ENCODE data around the gene GCG. TPM values are rescaled to one million over a fixed set of nuclear protein-coding genes. Genes with fewer than 3 reads are reported as not detected.

Gene GCG
- total RNA-seq, 1 donor from 2014 or later, result not detected

- no peak overlapping the region for H3K4me3 Mint-ChIP-seq
- no peak for TF ChIP-seq CTCF (IDR thresholded peaks at IDR 0.05)
- intact Hi-C loops (cut with micrococcal nuclease), result no loop called here
- H3K9me3 Mint-ChIP-seq, result no peaks in the 10 kb centered on the region
- ChIA-PET CTCF (no interaction called here), POLR2A (no interaction called here)
- peaks cover 24% of the 10 kb centered on the region for H3K27me3 Mint-ChIP-seq
- H3K36me3 Mint-ChIP-seq (ENCODE audit: low read depth), result no peaks in the 10 kb centered on the region
- H3K27ac Mint-ChIP-seq, result no peak overlapping the region
- H3K4me1 Mint-ChIP-seq, result no peaks in the 10 kb centered on the region
- ATAC-seq (ENCODE audit: low read depth) (no peak), DNase-seq (no peak)
Observed at GRCh38 chr2:162143969-162144368, 8.1 kb downstream of the GCG start.

GRCh38 chr2:162138310-162138709 is 13.7 kb downstream of the GCG start:
- no peak overlapping the region for H3K4me3 Mint-ChIP-seq
- intact Hi-C loops (cut with micrococcal nuclease), result no loop called here
- H3K27ac Mint-ChIP-seq, result no peak overlapping the region
- H3K36me3 Mint-ChIP-seq (ENCODE audit: low read depth), result no peaks in the 10 kb centered on the region
- no peaks in the 10 kb centered on the region for H3K4me1 Mint-ChIP-seq
- no peak for ATAC-seq (ENCODE audit: low read depth)
- no peaks in the 10 kb centered on the region for H3K9me3 Mint-ChIP-seq
- ChIA-PET CTCF (no interaction called here), POLR2A (no interaction called here)
- peaks cover 9% of the 10 kb centered on the region for H3K27me3 Mint-ChIP-seq
- no peak for DNase-seq
- TF ChIP-seq CTCF (IDR thresholded peaks at IDR 0.05), result no peak

DNA sequence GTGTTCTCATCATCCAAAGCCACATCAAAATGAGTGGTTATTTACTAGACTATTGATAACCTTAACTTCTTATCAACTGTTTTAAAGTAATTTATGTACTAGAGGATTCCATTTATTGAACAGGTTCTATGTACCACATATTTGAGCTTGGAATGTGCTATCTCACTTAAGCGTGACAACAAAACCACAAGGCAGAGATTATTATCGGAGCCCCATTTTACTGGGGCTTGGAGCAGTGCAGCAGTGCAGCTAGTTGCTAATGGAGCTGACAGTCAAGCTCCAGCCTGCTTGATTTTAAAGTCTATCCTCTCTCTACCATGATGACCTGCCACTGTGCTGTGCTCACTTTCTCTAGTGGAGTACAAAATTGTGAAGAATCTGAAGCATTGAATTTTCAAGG is 24.6 kb downstream of the GCG start:
- intact Hi-C loops (cut with micrococcal nuclease), result loop anchor here (10.0 kb wide), 1 partner anchor 703 kb away; no protein-coding TSS in a partner anchor
- CTCF ChIA-PET, result no interaction called here
- Mint-ChIP-seq H3K27me3 (no peaks in the 10 kb centered on the region), H3K27ac (no peak overlapping the region), H3K9me3 (no peaks in the 10 kb centered on the region), H3K36me3 (ENCODE audit: low read depth) (no peaks in the 10 kb centered on the region), H3K4me3 (no peak overlapping the region), H3K4me1 (peaks cover 18% of the 10 kb centered on the region)
- no peak for TF ChIP-seq CTCF (IDR thresholded peaks at IDR 0.05)
- ATAC-seq (ENCODE audit: low read depth) (no peak), DNase-seq (no peak)
- POLR2A ChIA-PET, result no interaction called here

- ChIA-PET CTCF (interaction anchor here (0.6 to 1.9 kb wide), 10 partner anchors 22 to 1676 kb away, joined by 3 to 10 read pairs (median 3); no protein-coding TSS in a partner anchor), POLR2A (interaction anchor here (0.7 to 1.4 kb wide), 2 partner anchors 192 to 193 kb away, joined by 3 to 5 read pairs; partner anchors contain the start of gene IFIH1)
- H3K4me1 Mint-ChIP-seq, result peaks cover 18% of the 10 kb centered on the region
- H3K27me3 Mint-ChIP-seq, result no peaks in the 10 kb centered on the region
- intact Hi-C loops (cut with micrococcal nuclease), result loop anchor here (10.0 kb wide), 1 partner anchor 702 kb away; no protein-coding TSS in a partner anchor
- TF ChIP-seq CTCF (IDR thresholded peaks at IDR 0.05), result no peak
- ATAC-seq (ENCODE audit: low read depth) (peak; percentile 28), DNase-seq (no peak)
- H3K36me3 Mint-ChIP-seq (ENCODE audit: low read depth), result no peaks in the 10 kb centered on the region
- peak overlapping the region; percentile 50 for H3K27ac Mint-ChIP-seq
- no peaks in the 10 kb centered on the region for H3K9me3 Mint-ChIP-seq
- H3K4me3 Mint-ChIP-seq, result no peak overlapping the region
Observed at GRCh38 chr2:162126527-162126926, 25.5 kb downstream of the GCG start.

- no peak overlapping the region for H3K4me3 Mint-ChIP-seq
- H3K27me3 Mint-ChIP-seq, result no peaks in the 10 kb centered on the region
- H3K9me3 Mint-ChIP-seq, result no peaks in the 10 kb centered on the region
- ChIA-PET CTCF (interaction anchor here (0.6 to 1.9 kb wide), 10 partner anchors 23 to 1676 kb away, joined by 3 to 10 read pairs (median 3); no protein-coding TSS in a partner anchor), POLR2A (interaction anchor here (0.7 to 1.4 kb wide), 2 partner anchors 192 to 193 kb away, joined by 3 to 5 read pairs; partner anchors contain the start of gene IFIH1)
- intact Hi-C loops (cut with micrococcal nuclease), result loop anchor here (10.0 kb wide), 1 partner anchor 701 kb away; no protein-coding TSS in a partner anchor
- ATAC-seq (ENCODE audit: low read depth), result peak; percentile 81
- H3K4me1 Mint-ChIP-seq, result peaks cover 18% of the 10 kb centered on the region
- H3K36me3 Mint-ChIP-seq (ENCODE audit: low read depth), result no peaks in the 10 kb centered on the region
- no peak for DNase-seq
- TF ChIP-seq CTCF (IDR thresholded peaks at IDR 0.05), result no peak
- H3K27ac Mint-ChIP-seq, result peak overlapping the region; percentile 50
Observed at GRCh38 chr2:162126111-162126519, 25.9 kb downstream of the GCG start.

All from activated B cell treated with CpG ODN at 0.5 μM for 24 hours (primary cell).